GM23338 (cell line): ENCODE results near the gene RUVBL1. TPM values are rescaled to one million over a fixed set of nuclear protein-coding genes. Genes with fewer than 3 reads are reported as not detected.
A peak's percentile ranks its signal among the peaks of the same experiment; 100 is the strongest.

Experiments used
- ATAC-seq: fragments of 200-7000 bp; cut with Tn5 transposase; 3 replicates; pipeline ENCODE4 v1.9.1; 2020
- DNase-seq: peaks from one replicate; pipeline ENCODE4 v3.0.0-alpha.2; 2015; ENCODE audit warnings: low spot score
- H2AFZ ChIP-seq: fragments of 200-600 bp; sonication (generic); 2 replicates; pipeline ENCODE4 v1.8.0; 2016; ENCODE audit warnings: antibody characterized with exemption, mild to moderate bottlenecking, moderate library complexity
- H3F3A ChIP-seq: fragments of 200-600 bp; sonication (generic); replicated peaks from 2 replicates; pipeline ENCODE4 v1.8.0; 2017; ENCODE audit warnings: antibody characterized with exemption, mixed run types, low read depth
- H3K27ac ChIP-seq: fragments of 200-600 bp; sonication (generic); 2 replicates; pipeline ENCODE4 v1.6.1; 2016; ENCODE audit warnings: low read depth
- H3K27me3 ChIP-seq: fragments of 200-600 bp; sonication (generic); 2 replicates; pipeline ENCODE4 v1.8.0; 2016; ENCODE audit warnings: mild to moderate bottlenecking, mixed run types, moderate library complexity; ENCODE audit not compliant: insufficient read depth
- H3K36me3 ChIP-seq: fragments of 200-600 bp; sonication (generic); 2 replicates; pipeline ENCODE4 v1.8.0; 2016; ENCODE audit warnings: mild to moderate bottlenecking; ENCODE audit not compliant: insufficient read depth
- H3K4me1 ChIP-seq: fragments of 200-600 bp; sonication (generic); 2 replicates; pipeline ENCODE4 v1.8.0; 2016; ENCODE audit warnings: mild to moderate bottlenecking, moderate library complexity; ENCODE audit not compliant: insufficient read depth
- H3K4me2 ChIP-seq: fragments of 200-600 bp; sonication (generic); 2 replicates; pipeline ENCODE4 v1.7.1; 2017; ENCODE audit warnings: mixed run types
- H3K4me3 ChIP-seq: fragments of 200-600 bp; sonication (generic); 2 replicates; pipeline ENCODE4 v1.6.1; 2016; ENCODE audit warnings: mixed run types
- H3K79me2 ChIP-seq: fragments of 200-600 bp; sonication (generic); replicated peaks from 2 replicates; pipeline ENCODE4 v1.8.0; 2017; ENCODE audit warnings: mild to moderate bottlenecking; ENCODE audit not compliant: insufficient read depth
- H3K9me2 ChIP-seq: fragments of 200-600 bp; sonication (generic); 2 replicates; pipeline ENCODE4 v1.8.0; 2017; ENCODE audit not compliant: insufficient read depth
- H4K20me1 ChIP-seq: fragments of 200-600 bp; sonication (generic); replicated peaks from 2 replicates; pipeline ENCODE4 v1.8.0; 2017; ENCODE audit warnings: mild to moderate bottlenecking; ENCODE audit not compliant: insufficient read depth
- H3K27ac Mint-ChIP-seq: 2 replicates; pipeline ENCODE4 v1.8.0; 2020; ENCODE audit warnings: inconsistent platforms, mild to moderate bottlenecking, moderate library complexity, mixed read lengths
- H3K27me3 Mint-ChIP-seq: 3 replicates; pipeline ENCODE4 v1.8.0; 2022; ENCODE audit warnings: low read depth, mild to moderate bottlenecking, moderate library complexity, mixed read lengths, inconsistent platforms; ENCODE audit not compliant: insufficient read depth, poor library complexity
- H3K36me3 Mint-ChIP-seq: 3 replicates; pipeline ENCODE4 v1.8.0; 2021; ENCODE audit warnings: low read depth, mild to moderate bottlenecking, inconsistent platforms, moderate library complexity, mixed read lengths
- H3K4me1 Mint-ChIP-seq: 3 replicates; pipeline ENCODE4 v1.8.0; 2020; ENCODE audit warnings: mild to moderate bottlenecking, inconsistent platforms, mixed read lengths
- H3K4me3 Mint-ChIP-seq: 3 replicates; pipeline ENCODE4 v1.8.0; 2021; ENCODE audit warnings: moderate library complexity, mild to moderate bottlenecking, inconsistent platforms, mixed read lengths
- H3K9me3 Mint-ChIP-seq: 3 replicates; pipeline ENCODE4 v1.8.0; 2020; ENCODE audit warnings: moderate library complexity, mild to moderate bottlenecking, inconsistent platforms, mixed read lengths
- CREB1 ChIP-seq: fragments of 250-450 bp; sonication (Bioruptor Pico); IDR thresholded peaks from 2 replicates; pipeline ENCODE4 v1.5.0; 2020; ENCODE audit warnings: low read depth, mild to moderate bottlenecking, moderate library complexity
- EZH2 ChIP-seq: fragments of 200-600 bp; sonication (generic); IDR thresholded peaks from one replicate; pipeline ENCODE4 v1.8.0; 2017; ENCODE audit warnings: antibody characterized with exemption, mild to moderate bottlenecking, low read depth; ENCODE audit not compliant: unreplicated experiment
- EZH2phosphoT487 ChIP-seq: fragments of 200-600 bp; sonication (generic); IDR thresholded peaks from one replicate; pipeline ENCODE4 v1.8.1; 2018; ENCODE audit warnings: antibody characterized with exemption; ENCODE audit not compliant: unreplicated experiment
- JUNB ChIP-seq: IDR thresholded peaks from one replicate; pipeline ENCODE4 v1.6.1; 2016; ENCODE audit warnings: antibody characterized with exemption; ENCODE audit not compliant: unreplicated experiment
- NANOG ChIP-seq: IDR thresholded peaks from 2 replicates; pipeline ENCODE4 v1.6.1; 2016; ENCODE audit warnings: antibody characterized with exemption, borderline replicate concordance
- POLR2AphosphoS5 ChIP-seq: IDR thresholded peaks from 2 replicates; pipeline ENCODE4 v1.6.1; 2016; ENCODE audit warnings: antibody characterized with exemption, low read depth
- STAT1 ChIP-seq: IDR thresholded peaks from one replicate; pipeline ENCODE4 v1.6.1; 2016; ENCODE audit warnings: antibody characterized with exemption; ENCODE audit not compliant: unreplicated experiment
- ZNF114 ChIP-seq: fragments of 250-450 bp; sonication (Bioruptor Pico); IDR thresholded peaks from 2 replicates; pipeline ENCODE4 v1.5.0; 2020; ENCODE audit warnings: mild to moderate bottlenecking, moderate library complexity
- ZNF331 ChIP-seq: fragments of 250-450 bp; sonication (Bioruptor Pico); IDR thresholded peaks from 2 replicates; pipeline ENCODE4 v1.5.0; 2020; ENCODE audit warnings: low read depth, mild to moderate bottlenecking, moderate library complexity
- polyA plus RNA-seq: library from polyadenylated mRNA; unstranded; fragments of >200 nt; fragmentation: Nextera tagmentation; extraction: Ambion mirVana; gene quantifications from 2 replicates; pipeline ENCODE4 v1.2.1, GENCODE V29; 2016
- total RNA-seq: library from RNA; depleted of rRNA; stranded (reverse); fragments of >200 nt; shearing (Covaris generic); gene quantifications from 2 replicates; pipeline ENCODE4 v1.2.3, GENCODE V29; 2014
- TF ChIP-seq, protein P1 (sequence below): IDR thresholded peaks from one replicate; pipeline ENCODE4 v1.6.1; 2018; ENCODE audit warnings: antibody characterized with exemption; ENCODE audit not compliant: unreplicated experiment
- TF ChIP-seq, protein P2 (sequence below): IDR thresholded peaks from 2 replicates; pipeline ENCODE4 v1.6.1; 2016; ENCODE audit warnings: antibody characterized with exemption
- TF ChIP-seq, protein P3 (sequence below), 2 experiments: fragments of 200-600 bp in 1 of 2; sonication (generic) in 1 of 2; conservative IDR thresholded peaks; 2 replicates each; pipeline versions ENCODE4 v1.5.1 to v1.6.1; 2016 to 2017; ENCODE audit warnings: antibody characterized with exemption in 2 of 2, low read depth in 2 of 2, mild to moderate bottlenecking in 2 of 2, moderate library complexity in 1 of 2
- TF ChIP-seq, protein P4 (sequence below): fragments of 250-450 bp; sonication (Bioruptor Pico); IDR thresholded peaks from 2 replicates; pipeline ENCODE4 v1.5.0; 2020; ENCODE audit warnings: mild to moderate bottlenecking, moderate library complexity

RUVBL1 gene
- total and polyA plus RNA-seq, 2 experiments from 2014 or later, result 133 to 136 TPM

DNA sequence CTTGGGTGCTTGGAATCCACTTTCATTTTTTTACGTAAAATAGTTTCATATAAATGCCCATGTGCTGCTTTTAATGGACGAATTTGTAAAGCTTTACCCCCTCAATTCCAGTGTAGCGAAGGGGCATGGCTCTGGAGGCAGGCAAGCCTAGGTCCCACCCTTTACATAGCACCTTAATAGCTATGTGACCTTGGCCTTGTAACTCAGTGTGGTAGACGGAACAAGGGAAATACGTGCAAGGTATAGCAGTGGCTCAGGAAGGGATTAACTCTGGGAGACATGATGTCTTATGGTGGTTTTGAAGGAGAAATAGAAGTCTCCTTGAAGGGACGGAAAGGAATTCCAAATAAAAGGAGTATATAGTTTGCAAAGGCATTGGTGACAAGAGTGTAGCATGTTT is 70.0 kb downstream of the RUVBL1 start:
- Mint-ChIP-seq H3K9me3 (no peaks in the 10 kb centered on the region), H3K27me3 (peaks cover 5% of the 10 kb centered on the region), H3K36me3 (peaks cover 47% of the 10 kb centered on the region), H3K4me1 (peaks cover 20% of the 10 kb centered on the region), H3K27ac (no peak overlapping the region), H3K4me3 (peak overlapping the region; percentile 87)
- Histone ChIP-seq H3K27ac (no peak overlapping the region), H3K4me1 (peaks cover 15% of the 10 kb centered on the region), H3F3A (0 out of 2 replicates have a peak, but pooled peaks cover 2% of the 10 kb centered on the region), H3K36me3 (peaks cover 43% of the 10 kb centered on the region), H3K9me2 (no peaks in the 10 kb centered on the region), H3K4me2 (peak overlapping the region; percentile 88), H2AFZ (no peak overlapping the region), H3K27me3 (no peaks in the 10 kb centered on the region), H3K4me3 (peak overlapping the region; percentile 99), H4K20me1 (peaks cover 16% of the 10 kb centered on the region), H3K79me2 (peaks cover 36% of the 10 kb centered on the region)
- DNase-seq (no peak), ATAC-seq (no peak)
- no peak for TF ChIP-seq ZNF114 (CRISPR knock-in tag)
- no peak for TF ChIP-seq NANOG
- no peak for TF ChIP-seq EZH2phosphoT487
- no peak for TF ChIP-seq CREB1 (CRISPR knock-in tag)
- TF ChIP-seq, protein P1, sequence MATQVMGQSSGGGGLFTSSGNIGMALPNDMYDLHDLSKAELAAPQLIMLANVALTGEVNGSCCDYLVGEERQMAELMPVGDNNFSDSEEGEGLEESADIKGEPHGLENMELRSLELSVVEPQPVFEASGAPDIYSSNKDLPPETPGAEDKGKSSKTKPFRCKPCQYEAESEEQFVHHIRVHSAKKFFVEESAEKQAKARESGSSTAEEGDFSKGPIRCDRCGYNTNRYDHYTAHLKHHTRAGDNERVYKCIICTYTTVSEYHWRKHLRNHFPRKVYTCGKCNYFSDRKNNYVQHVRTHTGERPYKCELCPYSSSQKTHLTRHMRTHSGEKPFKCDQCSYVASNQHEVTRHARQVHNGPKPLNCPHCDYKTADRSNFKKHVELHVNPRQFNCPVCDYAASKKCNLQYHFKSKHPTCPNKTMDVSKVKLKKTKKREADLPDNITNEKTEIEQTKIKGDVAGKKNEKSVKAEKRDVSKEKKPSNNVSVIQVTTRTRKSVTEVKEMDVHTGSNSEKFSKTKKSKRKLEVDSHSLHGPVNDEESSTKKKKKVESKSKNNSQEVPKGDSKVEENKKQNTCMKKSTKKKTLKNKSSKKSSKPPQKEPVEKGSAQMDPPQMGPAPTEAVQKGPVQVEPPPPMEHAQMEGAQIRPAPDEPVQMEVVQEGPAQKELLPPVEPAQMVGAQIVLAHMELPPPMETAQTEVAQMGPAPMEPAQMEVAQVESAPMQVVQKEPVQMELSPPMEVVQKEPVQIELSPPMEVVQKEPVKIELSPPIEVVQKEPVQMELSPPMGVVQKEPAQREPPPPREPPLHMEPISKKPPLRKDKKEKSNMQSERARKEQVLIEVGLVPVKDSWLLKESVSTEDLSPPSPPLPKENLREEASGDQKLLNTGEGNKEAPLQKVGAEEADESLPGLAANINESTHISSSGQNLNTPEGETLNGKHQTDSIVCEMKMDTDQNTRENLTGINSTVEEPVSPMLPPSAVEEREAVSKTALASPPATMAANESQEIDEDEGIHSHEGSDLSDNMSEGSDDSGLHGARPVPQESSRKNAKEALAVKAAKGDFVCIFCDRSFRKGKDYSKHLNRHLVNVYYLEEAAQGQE, result no peak
- TF ChIP-seq, protein P2, sequence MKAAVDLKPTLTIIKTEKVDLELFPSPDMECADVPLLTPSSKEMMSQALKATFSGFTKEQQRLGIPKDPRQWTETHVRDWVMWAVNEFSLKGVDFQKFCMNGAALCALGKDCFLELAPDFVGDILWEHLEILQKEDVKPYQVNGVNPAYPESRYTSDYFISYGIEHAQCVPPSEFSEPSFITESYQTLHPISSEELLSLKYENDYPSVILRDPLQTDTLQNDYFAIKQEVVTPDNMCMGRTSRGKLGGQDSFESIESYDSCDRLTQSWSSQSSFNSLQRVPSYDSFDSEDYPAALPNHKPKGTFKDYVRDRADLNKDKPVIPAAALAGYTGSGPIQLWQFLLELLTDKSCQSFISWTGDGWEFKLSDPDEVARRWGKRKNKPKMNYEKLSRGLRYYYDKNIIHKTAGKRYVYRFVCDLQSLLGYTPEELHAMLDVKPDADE, result no peak
- TF ChIP-seq, protein P3, sequence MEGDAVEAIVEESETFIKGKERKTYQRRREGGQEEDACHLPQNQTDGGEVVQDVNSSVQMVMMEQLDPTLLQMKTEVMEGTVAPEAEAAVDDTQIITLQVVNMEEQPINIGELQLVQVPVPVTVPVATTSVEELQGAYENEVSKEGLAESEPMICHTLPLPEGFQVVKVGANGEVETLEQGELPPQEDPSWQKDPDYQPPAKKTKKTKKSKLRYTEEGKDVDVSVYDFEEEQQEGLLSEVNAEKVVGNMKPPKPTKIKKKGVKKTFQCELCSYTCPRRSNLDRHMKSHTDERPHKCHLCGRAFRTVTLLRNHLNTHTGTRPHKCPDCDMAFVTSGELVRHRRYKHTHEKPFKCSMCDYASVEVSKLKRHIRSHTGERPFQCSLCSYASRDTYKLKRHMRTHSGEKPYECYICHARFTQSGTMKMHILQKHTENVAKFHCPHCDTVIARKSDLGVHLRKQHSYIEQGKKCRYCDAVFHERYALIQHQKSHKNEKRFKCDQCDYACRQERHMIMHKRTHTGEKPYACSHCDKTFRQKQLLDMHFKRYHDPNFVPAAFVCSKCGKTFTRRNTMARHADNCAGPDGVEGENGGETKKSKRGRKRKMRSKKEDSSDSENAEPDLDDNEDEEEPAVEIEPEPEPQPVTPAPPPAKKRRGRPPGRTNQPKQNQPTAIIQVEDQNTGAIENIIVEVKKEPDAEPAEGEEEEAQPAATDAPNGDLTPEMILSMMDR (conservative IDR thresholded peaks at IDR 0.05; ENCODE audit: low read depth in 2 of 2), result no peak
- TF ChIP-seq EZH2, result no peak
- TF ChIP-seq, protein P4, sequence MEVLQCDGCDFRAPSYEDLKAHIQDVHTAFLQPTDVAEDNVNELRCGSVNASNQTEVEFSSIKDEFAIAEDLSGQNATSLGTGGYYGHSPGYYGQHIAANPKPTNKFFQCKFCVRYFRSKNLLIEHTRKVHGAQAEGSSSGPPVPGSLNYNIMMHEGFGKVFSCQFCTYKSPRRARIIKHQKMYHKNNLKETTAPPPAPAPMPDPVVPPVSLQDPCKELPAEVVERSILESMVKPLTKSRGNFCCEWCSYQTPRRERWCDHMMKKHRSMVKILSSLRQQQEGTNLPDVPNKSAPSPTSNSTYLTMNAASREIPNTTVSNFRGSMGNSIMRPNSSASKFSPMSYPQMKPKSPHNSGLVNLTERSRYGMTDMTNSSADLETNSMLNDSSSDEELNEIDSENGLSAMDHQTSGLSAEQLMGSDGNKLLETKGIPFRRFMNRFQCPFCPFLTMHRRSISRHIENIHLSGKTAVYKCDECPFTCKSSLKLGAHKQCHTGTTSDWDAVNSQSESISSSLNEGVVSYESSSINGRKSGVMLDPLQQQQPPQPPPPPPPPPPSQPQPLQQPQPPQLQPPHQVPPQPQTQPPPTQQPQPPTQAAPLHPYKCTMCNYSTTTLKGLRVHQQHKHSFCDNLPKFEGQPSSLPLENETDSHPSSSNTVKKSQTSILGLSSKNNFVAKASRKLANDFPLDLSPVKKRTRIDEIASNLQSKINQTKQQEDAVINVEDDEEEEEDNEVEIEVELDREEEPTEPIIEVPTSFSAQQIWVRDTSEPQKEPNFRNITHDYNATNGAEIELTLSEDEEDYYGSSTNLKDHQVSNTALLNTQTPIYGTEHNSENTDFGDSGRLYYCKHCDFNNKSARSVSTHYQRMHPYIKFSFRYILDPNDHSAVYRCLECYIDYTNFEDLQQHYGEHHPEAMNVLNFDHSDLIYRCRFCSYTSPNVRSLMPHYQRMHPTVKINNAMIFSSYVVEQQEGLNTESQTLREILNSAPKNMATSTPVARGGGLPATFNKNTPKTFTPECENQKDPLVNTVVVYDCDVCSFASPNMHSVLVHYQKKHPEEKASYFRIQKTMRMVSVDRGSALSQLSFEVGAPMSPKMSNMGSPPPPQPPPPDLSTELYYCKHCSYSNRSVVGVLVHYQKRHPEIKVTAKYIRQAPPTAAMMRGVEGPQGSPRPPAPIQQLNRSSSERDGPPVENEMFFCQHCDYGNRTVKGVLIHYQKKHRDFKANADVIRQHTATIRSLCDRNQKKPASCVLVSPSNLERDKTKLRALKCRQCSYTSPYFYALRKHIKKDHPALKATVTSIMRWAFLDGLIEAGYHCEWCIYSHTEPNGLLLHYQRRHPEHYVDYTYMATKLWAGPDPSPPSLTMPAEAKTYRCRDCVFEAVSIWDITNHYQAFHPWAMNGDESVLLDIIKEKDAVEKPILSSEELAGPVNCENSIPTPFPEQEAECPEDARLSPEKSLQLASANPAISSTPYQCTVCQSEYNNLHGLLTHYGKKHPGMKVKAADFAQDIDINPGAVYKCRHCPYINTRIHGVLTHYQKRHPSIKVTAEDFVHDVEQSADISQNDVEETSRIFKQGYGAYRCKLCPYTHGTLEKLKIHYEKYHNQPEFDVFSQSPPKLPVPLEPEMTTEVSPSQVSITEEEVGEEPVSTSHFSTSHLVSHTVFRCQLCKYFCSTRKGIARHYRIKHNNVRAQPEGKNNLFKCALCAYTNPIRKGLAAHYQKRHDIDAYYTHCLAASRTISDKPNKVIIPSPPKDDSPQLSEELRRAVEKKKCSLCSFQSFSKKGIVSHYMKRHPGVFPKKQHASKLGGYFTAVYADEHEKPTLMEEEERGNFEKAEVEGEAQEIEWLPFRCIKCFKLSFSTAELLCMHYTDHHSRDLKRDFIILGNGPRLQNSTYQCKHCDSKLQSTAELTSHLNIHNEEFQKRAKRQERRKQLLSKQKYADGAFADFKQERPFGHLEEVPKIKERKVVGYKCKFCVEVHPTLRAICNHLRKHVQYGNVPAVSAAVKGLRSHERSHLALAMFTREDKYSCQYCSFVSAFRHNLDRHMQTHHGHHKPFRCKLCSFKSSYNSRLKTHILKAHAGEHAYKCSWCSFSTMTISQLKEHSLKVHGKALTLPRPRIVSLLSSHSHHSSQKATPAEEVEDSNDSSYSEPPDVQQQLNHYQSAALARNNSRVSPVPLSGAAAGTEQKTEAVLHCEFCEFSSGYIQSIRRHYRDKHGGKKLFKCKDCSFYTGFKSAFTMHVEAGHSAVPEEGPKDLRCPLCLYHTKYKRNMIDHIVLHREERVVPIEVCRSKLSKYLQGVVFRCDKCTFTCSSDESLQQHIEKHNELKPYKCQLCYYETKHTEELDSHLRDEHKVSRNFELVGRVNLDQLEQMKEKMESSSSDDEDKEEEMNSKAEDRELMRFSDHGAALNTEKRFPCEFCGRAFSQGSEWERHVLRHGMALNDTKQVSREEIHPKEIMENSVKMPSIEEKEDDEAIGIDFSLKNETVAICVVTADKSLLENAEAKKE, result no peak
- TF ChIP-seq JUNB, result no peak
- no peak for TF ChIP-seq POLR2AphosphoS5
- no peak for TF ChIP-seq ZNF331 (CRISPR knock-in tag)
- no peak for TF ChIP-seq STAT1
